ENCODE measurements around the gene LPO.

GRCh38 chr17:58191241-58191896 lies 47.0 kb upstream of the LPO start:
- TF ChIP-seq, protein P1, sequence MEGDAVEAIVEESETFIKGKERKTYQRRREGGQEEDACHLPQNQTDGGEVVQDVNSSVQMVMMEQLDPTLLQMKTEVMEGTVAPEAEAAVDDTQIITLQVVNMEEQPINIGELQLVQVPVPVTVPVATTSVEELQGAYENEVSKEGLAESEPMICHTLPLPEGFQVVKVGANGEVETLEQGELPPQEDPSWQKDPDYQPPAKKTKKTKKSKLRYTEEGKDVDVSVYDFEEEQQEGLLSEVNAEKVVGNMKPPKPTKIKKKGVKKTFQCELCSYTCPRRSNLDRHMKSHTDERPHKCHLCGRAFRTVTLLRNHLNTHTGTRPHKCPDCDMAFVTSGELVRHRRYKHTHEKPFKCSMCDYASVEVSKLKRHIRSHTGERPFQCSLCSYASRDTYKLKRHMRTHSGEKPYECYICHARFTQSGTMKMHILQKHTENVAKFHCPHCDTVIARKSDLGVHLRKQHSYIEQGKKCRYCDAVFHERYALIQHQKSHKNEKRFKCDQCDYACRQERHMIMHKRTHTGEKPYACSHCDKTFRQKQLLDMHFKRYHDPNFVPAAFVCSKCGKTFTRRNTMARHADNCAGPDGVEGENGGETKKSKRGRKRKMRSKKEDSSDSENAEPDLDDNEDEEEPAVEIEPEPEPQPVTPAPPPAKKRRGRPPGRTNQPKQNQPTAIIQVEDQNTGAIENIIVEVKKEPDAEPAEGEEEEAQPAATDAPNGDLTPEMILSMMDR (IDR thresholded peaks at IDR 0.05; ENCODE audit: insufficient read depth, low read length, poor library complexity, severe bottlenecking) = no peak
- TF ChIP-seq EZH2phosphoT487 (conservative IDR thresholded peaks at IDR 0.05; ENCODE audit: low read length) = no peak

All from SU-DHL-6 (cell line).